B cell (primary cell): ENCODE data around the gene PAF1. TPM values are rescaled to one million over a fixed set of nuclear protein-coding genes. Genes with fewer than 3 reads are reported as not detected.
A peak's percentile ranks its signal among the peaks of the same experiment; 100 is the strongest.

Experiments used
- ATAC-seq: fragments of 200-7000 bp; cut with Tn5 transposase; one replicate; pipeline ENCODE4 v1.10.0; 2021; ENCODE audit warnings: low read depth, mild to moderate bottlenecking, moderate number of reproducible peaks, moderate library complexity
- CTCF ChIA-PET: fragments of 350-600 bp; sonication (Branson Sonifier 250); formaldehyde crosslinking; loops from one replicate; lab custom pipeline; 2021; ENCODE audit warnings: antibody characterized with exemption, inconsistent platforms; lab: Charles Lee
- POLR2A ChIA-PET: fragments of 350-600 bp; sonication (Branson Sonifier 250); formaldehyde crosslinking; loops from one replicate; lab custom pipeline; 2021; ENCODE audit warnings: antibody characterized with exemption; lab: Charles Lee
- DNase-seq: peaks from one replicate; pipeline ENCODE4 v3.0.0; 2013
- H2AFZ ChIP-seq: 2 replicates; pipeline ENCODE4 v1.6.1; 2012; ENCODE audit warnings: mild to moderate bottlenecking, low read depth, low read length; ENCODE audit not compliant: insufficient read depth, poor library complexity, severe bottlenecking
- H3K27ac ChIP-seq, 2 donors: 1 replicate in 1 of 2; 2 replicates in 1 of 2; pipeline ENCODE4 v1.5.1; 2012 to 2013; ENCODE audit warnings: low read length in 2 of 2, mild to moderate bottlenecking in 2 of 2, moderate library complexity in 1 of 2
- H3K27me3 ChIP-seq, 4 experiments: fragments of 200-600 bp in 1 of 4; sonication (generic) in 1 of 4; replicated peaks in 1 of 4; 1 replicate in 2 of 4; 2 replicates in 2 of 4; pipeline versions ENCODE4 v1.6.1 to v1.7.0; 2013 to 2016; ENCODE audit warnings: low read length in 3 of 4, mild to moderate bottlenecking in 2 of 4, mixed read lengths in 1 of 4, moderate library complexity in 1 of 4; ENCODE audit not compliant: insufficient read depth in 4 of 4, control insufficient read depth in 3 of 4; ENCODE audit errors: control extremely low read depth in 1 of 4
- H3K36me3 ChIP-seq, 2 experiments: replicated peaks in 1 of 2; 1 replicate in 1 of 2; 2 replicates in 1 of 2; pipeline versions ENCODE4 v1.6.1 to v1.7.1; 2013; ENCODE audit warnings: low read length in 1 of 2; ENCODE audit not compliant: insufficient read depth in 2 of 2, control insufficient read depth in 1 of 2; ENCODE audit errors: control extremely low read depth in 1 of 2, extremely low read depth in 1 of 2
- H3K4me1 ChIP-seq, 2 donors: fragments of 200-600 bp in 1 of 2; sonication (generic) in 1 of 2; 1 replicate in 1 of 2; 2 replicates in 1 of 2; pipeline versions ENCODE4 v1.5.1 to v1.6.1; 2013 to 2017; ENCODE audit warnings: low read length in 2 of 2; ENCODE audit not compliant: control insufficient read depth in 2 of 2, insufficient read depth in 2 of 2
- H3K4me2 ChIP-seq: replicated peaks from 2 replicates; pipeline ENCODE3; 2012; ENCODE audit warnings: mild to moderate bottlenecking, low read depth, low read length; ENCODE audit not compliant: poor library complexity, severe bottlenecking
- H3K4me3 ChIP-seq, 5 experiments: fragments of 200-600 bp in 1 of 5; sonication (generic) in 1 of 5; 1 replicate in 3 of 5; 2 replicates in 2 of 5; pipeline versions ENCODE4 v1.5.1 to v1.7.0; 2011 to 2016; ENCODE audit warnings: low read length in 4 of 5, mild to moderate bottlenecking in 4 of 5, low read depth in 2 of 5, control low read depth in 1 of 5, moderate library complexity in 1 of 5; ENCODE audit not compliant: insufficient read depth in 1 of 5; ENCODE audit errors: control extremely low read depth in 1 of 5, extremely low read depth in 1 of 5
- H3K79me2 ChIP-seq: fragments of 200-600 bp; sonication (generic); one replicate; pipeline ENCODE4 v1.6.0; 2016; ENCODE audit warnings: low read length; ENCODE audit not compliant: control insufficient read depth, insufficient read depth
- H3K9ac ChIP-seq: fragments of 200-600 bp; sonication (generic); 2 replicates; pipeline ENCODE4 v1.6.1; 2017; ENCODE audit warnings: mild to moderate bottlenecking, low read length, moderate library complexity
- H3K9me3 ChIP-seq, 3 donors: one replicate each; pipeline versions ENCODE4 v1.6.1 to v1.7.1; 2013; ENCODE audit warnings: low read length in 2 of 3; ENCODE audit not compliant: control insufficient read depth in 2 of 3, insufficient read depth in 1 of 3; ENCODE audit errors: control extremely low read depth in 1 of 3
- H4K20me1 ChIP-seq: 2 replicates; pipeline ENCODE4 v1.6.0; 2012; ENCODE audit warnings: mild to moderate bottlenecking, low read length; ENCODE audit not compliant: insufficient read depth, control insufficient read depth, poor library complexity, severe bottlenecking
- H3K27ac Mint-ChIP-seq: one replicate; pipeline ENCODE4 v1.8.0; 2021; ENCODE audit warnings: mixed read lengths
- H3K27me3 Mint-ChIP-seq: one replicate; pipeline ENCODE4 v1.8.0; 2021; ENCODE audit warnings: mixed read lengths
- H3K4me1 Mint-ChIP-seq: one replicate; pipeline ENCODE4 v1.8.0; 2021; ENCODE audit warnings: mixed read lengths
- H3K4me3 Mint-ChIP-seq: one replicate; pipeline ENCODE4 v1.8.0; 2021; ENCODE audit warnings: mixed read lengths
- H3K9me3 Mint-ChIP-seq: one replicate; pipeline ENCODE4 v1.8.0; 2022; ENCODE audit warnings: mixed read lengths; ENCODE audit not compliant: insufficient read depth
- CTCF ChIP-seq: fragments of 200-600 bp; IDR thresholded peaks from one replicate; pipeline ENCODE4 v1.8.0; 2022; ENCODE audit warnings: antibody characterized with exemption, mild to moderate bottlenecking
- EZH2 ChIP-seq: IDR thresholded peaks from 2 replicates; pipeline ENCODE4 v1.6.1; 2012; ENCODE audit warnings: borderline replicate concordance, low read depth, mild to moderate bottlenecking, moderate library complexity, low read length; ENCODE audit not compliant: insufficient read depth, poor library complexity, severe bottlenecking
- WGBS: methylation state at CpG from one replicate; pipeline ENCODE4 v1.1.5; 2013; ENCODE audit warnings: missing lambda C conversion rate; ENCODE audit not compliant: insufficient coverage; 5-methylcytosine and 5-hydroxymethylcytosine counted together
- intact Hi-C: fragments of 100-400 bp; cut with micrococcal nuclease; formaldehyde crosslinking; loops from one replicate; pipeline ENCODE4 v1.10.0; 2022
- polyA plus RNA-seq: library from polyadenylated mRNA; depleted of rRNA; stranded (reverse); fragments of >200 nt; gene quantifications from 2 replicates; pipeline ENCODE4 v1.2.3, GENCODE V29; 2012
- total RNA-seq, 2 donors: library from RNA; stranded (reverse); fragments of 120-200 nt in 1 of 2; gene quantifications; 1 replicate in 1 of 2; 2 replicates in 1 of 2; pipeline versions ENCODE4 v1.2.3 to v1.2.4, GENCODE V29; 2013 to 2022

The PAF1 gene
- total and polyA plus RNA-seq, 2 donors (not counting 1 experiment from before 2014, with no cell fraction given) = 59.9 to 387 TPM

GRCh38 chr19:39416152-39417120 lies 25.5 kb upstream of the PAF1 start:
- Histone ChIP-seq H4K20me1 (no peaks in the 10 kb centered on the region), H3K36me3 (peaks cover 0 to 25% of the 10 kb centered on the region in 2 experiments), H3K9me3 (peaks cover 0 to 2% (median 0%) of the 10 kb centered on the region in 3 donors), H3K79me2 (peaks cover 5% of the 10 kb centered on the region), H3K4me2 (no peak overlapping the region), H2AFZ (no peak overlapping the region), H3K4me3 (no peak overlapping the region), H3K27ac (peak overlapping the region in 1 of 2 donors; percentile 26), H3K27me3 (no peaks in the 10 kb centered on the region), H3K9ac (no peak overlapping the region), H3K4me1 (peaks cover 11 to 17% of the 10 kb centered on the region in 2 donors)
- intact Hi-C loops = no loop called here
- ChIA-PET POLR2A (interaction anchor here (0.6 to 2.5 kb wide), 4 partner anchors 12 to 20 kb away, joined by 3 to 7 read pairs (median 6); partner anchors contain the start of gene RPS16), CTCF (interaction anchor here (1.1 to 3.2 kb wide), 3 partner anchors 18 to 256 kb away, joined by 4 to 11 read pairs (median 4); no protein-coding TSS in a partner anchor)
- no peak for ATAC-seq
- WGBS = 96% methylated on average over 19 of the region's 27 CpGs
- Mint-ChIP-seq H3K4me1 (peaks cover 30% of the 10 kb centered on the region), H3K9me3 (no peaks in the 10 kb centered on the region), H3K4me3 (no peak overlapping the region), H3K27ac (no peak overlapping the region), H3K27me3 (no peaks in the 10 kb centered on the region)
- TF ChIP-seq EZH2 (no peak), CTCF (no peak)
- no peak for DNase-seq
